HEK293 (cell line): Measurements from ENCODE around the gene DNAH9.

Experiments used
- CTCF ChIA-PET: fragments of 350-600 bp; formaldehyde crosslinking; extraction: SDS; loops from one replicate; lab custom pipeline; 2021; ENCODE audit warnings: antibody characterized with exemption; lab: Yijun Ruan, JAX
- POLR2A ChIA-PET: fragments of 300-600 bp; formaldehyde crosslinking; extraction: SDS; loops from one replicate; lab custom pipeline; 2020; ENCODE audit warnings: antibody characterized with exemption, inconsistent platforms; lab: Yijun Ruan, JAX
- H3K27ac ChIP-seq: fragments of 200-500 bp; sonication (Bioruptor generic); 2 replicates; pipeline ENCODE4 v1.5.1; 2014; ENCODE audit warnings: low read depth, low read length, control low read depth, inconsistent platforms; ENCODE audit errors: extremely low read depth
- H3K36me3 ChIP-seq, 2 experiments: fragments of 200-500 bp in 1 of 2; sonication (Bioruptor generic) in 1 of 2; 1 replicate in 1 of 2; 2 replicates in 1 of 2; pipeline ENCODE4 v1.5.1; 2014 to 2017; ENCODE audit warnings: inconsistent platforms in 2 of 2, low read length in 2 of 2; ENCODE audit not compliant: control insufficient read depth in 2 of 2, insufficient read depth in 1 of 2
- H3K4me1 ChIP-seq: fragments of 200-500 bp; sonication (Bioruptor generic); 2 replicates; pipeline ENCODE4 v1.5.1; 2014; ENCODE audit warnings: mild to moderate bottlenecking, low read length, inconsistent platforms; ENCODE audit not compliant: control insufficient read depth, insufficient read depth
- H3K4me3 ChIP-seq: 2 replicates; pipeline ENCODE4 v1.5.1; 2011; ENCODE audit warnings: low read depth, mild to moderate bottlenecking, control low read depth, low read length, moderate library complexity
- H3K9me3 ChIP-seq: fragments of 200-500 bp; sonication (Bioruptor generic); 2 replicates; pipeline ENCODE4 v1.5.1; 2014; ENCODE audit warnings: low read depth, low read length, inconsistent platforms; ENCODE audit not compliant: control insufficient read depth, insufficient read depth
- CTCF ChIP-seq: fragments of 450-650 bp; formaldehyde crosslinking; IDR thresholded peaks from 2 replicates; pipeline ENCODE4 v1.5.1; 2016; ENCODE audit warnings: missing biosample characterization, missing genetic modification characterization
- GFI1B ChIP-seq: fragments of 450-650 bp; formaldehyde crosslinking; IDR thresholded peaks from 2 replicates; pipeline ENCODE4 v1.5.1; 2016; ENCODE audit warnings: missing biosample characterization, missing genetic modification characterization
- HOXA7 ChIP-seq: sonication (generic); formaldehyde crosslinking; IDR thresholded peaks from 2 replicates; pipeline ENCODE4 v1.8.1; 2022; ENCODE audit warnings: missing genetic modification reagents, borderline replicate concordance
- KLF17 ChIP-seq: fragments of 450-650 bp; formaldehyde crosslinking; IDR thresholded peaks from 2 replicates; pipeline ENCODE4 v1.5.1; 2016; ENCODE audit warnings: missing biosample characterization, missing genetic modification characterization
- MYNN ChIP-seq: fragments of 450-650 bp; formaldehyde crosslinking; IDR thresholded peaks from 2 replicates; pipeline ENCODE4 v1.5.1; 2016; ENCODE audit warnings: missing biosample characterization, missing genetic modification characterization, borderline replicate concordance
- ZBTB11 ChIP-seq: fragments of 450-650 bp; formaldehyde crosslinking; conservative IDR thresholded peaks from 2 replicates; pipeline ENCODE4 v1.5.1; 2016; ENCODE audit warnings: low read depth, missing biosample characterization, missing genetic modification characterization
- ZBTB26 ChIP-seq: fragments of 450-650 bp; formaldehyde crosslinking; optimal IDR thresholded peaks from 2 replicates; pipeline ENCODE3; 2016; ENCODE audit warnings: missing biosample characterization, mild to moderate bottlenecking, missing genetic modification characterization
- ZFP37 ChIP-seq: fragments of 450-650 bp; formaldehyde crosslinking; IDR thresholded peaks from 2 replicates; pipeline ENCODE4 v1.5.1; 2016; ENCODE audit warnings: missing biosample characterization, missing genetic modification characterization
- ZIC2 ChIP-seq: fragments of 450-650 bp; formaldehyde crosslinking; IDR thresholded peaks from 2 replicates; pipeline ENCODE4 v1.5.1; 2016; ENCODE audit warnings: missing biosample characterization, missing genetic modification characterization
- ZNF114 ChIP-seq: fragments of 450-650 bp; formaldehyde crosslinking; IDR thresholded peaks from 2 replicates; pipeline ENCODE4 v1.5.0; 2017; ENCODE audit warnings: missing biosample characterization, missing genetic modification characterization
- ZNF133 ChIP-seq: fragments of 450-650 bp; formaldehyde crosslinking; IDR thresholded peaks from 2 replicates; pipeline ENCODE4 v1.5.1; 2016; ENCODE audit warnings: missing biosample characterization, missing genetic modification characterization
- ZNF175 ChIP-seq: fragments of 450-650 bp; formaldehyde crosslinking; IDR thresholded peaks from 2 replicates; pipeline ENCODE4 v1.5.1; 2016; ENCODE audit warnings: missing biosample characterization, missing genetic modification characterization
- ZNF18 ChIP-seq: fragments of 450-650 bp; formaldehyde crosslinking; IDR thresholded peaks from 2 replicates; pipeline ENCODE4 v1.5.1; 2016; ENCODE audit warnings: missing biosample characterization, missing genetic modification characterization
- ZNF239 ChIP-seq: fragments of 450-650 bp; formaldehyde crosslinking; IDR thresholded peaks from 2 replicates; pipeline ENCODE4 v1.5.1; 2016; ENCODE audit warnings: missing biosample characterization, missing genetic modification characterization
- ZNF350 ChIP-seq: fragments of 450-650 bp; formaldehyde crosslinking; IDR thresholded peaks from 2 replicates; pipeline ENCODE4 v1.5.0; 2017; ENCODE audit warnings: missing biosample characterization, mild to moderate bottlenecking, missing genetic modification characterization
- ZNF366 ChIP-seq: fragments of 450-650 bp; formaldehyde crosslinking; conservative IDR thresholded peaks from 2 replicates; pipeline ENCODE4 v1.5.1; 2016; ENCODE audit warnings: missing biosample characterization, missing genetic modification characterization
- ZNF394 ChIP-seq: fragments of 450-650 bp; formaldehyde crosslinking; IDR thresholded peaks from 2 replicates; pipeline ENCODE4 v1.5.1; 2016; ENCODE audit warnings: missing biosample characterization, missing genetic modification characterization, mild to moderate bottlenecking, moderate library complexity, borderline replicate concordance
- ZNF398 ChIP-seq: fragments of 450-650 bp; formaldehyde crosslinking; IDR thresholded peaks from 2 replicates; pipeline ENCODE4 v1.5.1; 2017; ENCODE audit warnings: missing biosample characterization, missing genetic modification characterization
- ZNF521 ChIP-seq: fragments of 450-650 bp; formaldehyde crosslinking; IDR thresholded peaks from 2 replicates; pipeline ENCODE4 v1.5.1; 2017; ENCODE audit warnings: missing biosample characterization, mild to moderate bottlenecking, missing genetic modification characterization
- ZNF596 ChIP-seq: fragments of 450-650 bp; IDR thresholded peaks from 2 replicates; pipeline ENCODE4 v1.5.0; 2018; ENCODE audit warnings: missing biosample characterization, mild to moderate bottlenecking, missing genetic modification characterization, moderate library complexity
- ZNF701 ChIP-seq: fragments of 450-650 bp; formaldehyde crosslinking; IDR thresholded peaks from 2 replicates; pipeline ENCODE4 v1.5.1; 2016; ENCODE audit warnings: missing biosample characterization, missing genetic modification characterization
- ZNF837 ChIP-seq: fragments of 450-650 bp; formaldehyde crosslinking; IDR thresholded peaks from 2 replicates; pipeline ENCODE4 v1.5.1; 2016; ENCODE audit warnings: missing biosample characterization, missing genetic modification characterization
- ZSCAN18 ChIP-seq: fragments of 450-650 bp; formaldehyde crosslinking; IDR thresholded peaks from 2 replicates; pipeline ENCODE4 v1.5.1; 2016; ENCODE audit warnings: missing biosample characterization, missing genetic modification characterization

Gene DNAH9

GRCh38 chr17:11814655-11815262, 216.5 kb downstream of the DNAH9 start:
- POLR2A ChIA-PET = no interaction called here
- TF ChIP-seq ZNF398 (tag by site-specific recombination) = no peak
- TF ChIP-seq ZNF394 (tag by site-specific recombination) = no peak
- no peak for TF ChIP-seq ZSCAN18 (tag by site-specific recombination)
- no peak for TF ChIP-seq ZBTB11 (tag by site-specific recombination)
- TF ChIP-seq ZNF837 (tag by site-specific recombination) = no peak
- TF ChIP-seq ZBTB26 (tag by site-specific recombination) = no peak
- no peaks in the 10 kb centered on the region for H3K9me3 ChIP-seq
- H3K36me3 ChIP-seq = no peaks in the 10 kb centered on the region
- H3K4me3 ChIP-seq = no peak overlapping the region
- H3K4me1 ChIP-seq = no peaks in the 10 kb centered on the region
- H3K27ac ChIP-seq = no peak overlapping the region
- CTCF ChIA-PET = no interaction called here

- no peaks in the 10 kb centered on the region for H3K36me3 ChIP-seq
- H3K9me3 ChIP-seq = no peaks in the 10 kb centered on the region
- no peaks in the 10 kb centered on the region for H3K4me1 ChIP-seq
- ChIA-PET CTCF (no interaction called here), POLR2A (no interaction called here)
- no peak overlapping the region for H3K4me3 ChIP-seq
- no peak overlapping the region for H3K27ac ChIP-seq
- TF ChIP-seq ZNF366 = no peak
- no peak for TF ChIP-seq HOXA7
- no peak for TF ChIP-seq GFI1B
- TF ChIP-seq ZNF239 (tag by site-specific recombination) = no peak
- no peak for TF ChIP-seq ZNF175 (tag by site-specific recombination)
- no peak for TF ChIP-seq ZNF596 (tag by site-specific recombination)
- no peak for TF ChIP-seq ZNF114 (tag by site-specific recombination)
- TF ChIP-seq ZIC2 (tag by site-specific recombination) = no peak
- no peak for TF ChIP-seq ZNF18 (tag by site-specific recombination)
- no peak for TF ChIP-seq ZNF350 (tag by site-specific recombination)
- no peak for TF ChIP-seq CTCF
- TF ChIP-seq ZNF133 (tag by site-specific recombination) = no peak
- no peak for TF ChIP-seq ZNF521 (tag by site-specific recombination)
- TF ChIP-seq MYNN (tag by site-specific recombination) = no peak
- no peak for TF ChIP-seq KLF17 (tag by site-specific recombination)
- no peak for TF ChIP-seq ZFP37 (tag by site-specific recombination)
- no peak for TF ChIP-seq ZNF701
These were observed 218.1 kb downstream of the DNAH9 start for GRCh38 chr17:11816409-11816808.
